Ureter (tissue), 1 donor: ENCODE measurements around the gene WFIKKN2. TPM values are rescaled to one million over a fixed set of nuclear protein-coding genes. Genes with fewer than 3 reads are reported as not detected.
"Not testable (repeated sequence)": the region's sequence is repeated elsewhere in the genome, so short reads cannot be mapped to it uniquely, and the experiment has no call there.

Source experiments
- DNase-seq: peaks from one replicate; pipeline ENCODE4 v3.0.0-alpha.2; 2020; ENCODE audit warnings: low spot score
- total RNA-seq: library from RNA; stranded (reverse); gene quantifications from one replicate; pipeline ENCODE4 v1.2.4, GENCODE V29; 2023
- donor health status: DM: yes; HTN: yes; CAD: no.

The WFIKKN2 gene
- total RNA-seq, 1 donor from 2014 or later = 0.21 TPM

DNA sequence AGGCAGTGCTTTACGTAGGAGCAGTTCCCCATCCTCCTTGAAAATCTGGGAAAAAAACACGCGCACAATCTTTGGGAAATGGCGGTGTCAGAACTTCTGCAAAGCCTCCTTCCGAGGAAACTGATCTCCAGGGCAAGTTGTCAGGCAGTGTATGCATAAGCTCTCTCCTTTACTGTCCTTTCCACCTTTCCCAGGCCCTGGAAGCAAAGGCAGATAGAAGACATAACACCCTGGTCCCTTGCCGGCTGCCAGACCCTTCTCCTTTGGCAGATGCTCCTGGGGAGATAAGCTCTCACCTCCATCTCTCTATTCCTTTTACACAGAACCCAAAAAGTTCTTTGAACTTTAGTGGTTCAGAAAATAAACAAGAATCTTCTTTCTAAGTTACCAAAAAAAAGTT lies 18.4 kb downstream of the WFIKKN2 start:
- DNase-seq = no peak

DNA sequence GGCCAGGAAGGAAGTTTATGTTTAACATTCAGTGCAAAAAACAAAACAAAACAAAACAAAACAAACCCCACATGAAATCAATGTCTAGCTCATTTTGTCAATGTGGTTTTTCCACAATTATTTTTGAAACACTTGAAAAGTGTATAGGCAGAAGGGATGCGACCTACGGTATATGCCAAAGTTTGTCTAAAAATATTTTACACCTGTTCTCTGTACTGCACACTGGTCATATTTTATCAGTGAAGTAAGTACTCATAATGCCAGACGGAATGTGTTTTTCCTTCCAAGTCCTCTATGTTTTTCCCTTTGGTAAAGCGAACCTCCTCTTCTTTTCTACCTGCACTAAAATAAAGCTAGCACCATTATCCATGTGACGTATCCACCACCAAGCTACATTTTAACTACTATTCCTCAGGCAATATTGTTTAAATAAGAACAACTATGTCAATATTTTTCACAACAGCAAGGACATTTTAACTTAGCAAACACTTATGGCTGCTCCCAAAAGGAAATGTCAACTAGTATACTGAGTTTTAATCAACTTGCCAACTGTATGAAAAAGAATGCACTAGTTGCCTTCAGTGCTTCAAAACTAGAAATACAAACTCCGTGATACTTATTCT lies 20.4 kb downstream of the WFIKKN2 start:
- DNase-seq = no peak

DNA sequence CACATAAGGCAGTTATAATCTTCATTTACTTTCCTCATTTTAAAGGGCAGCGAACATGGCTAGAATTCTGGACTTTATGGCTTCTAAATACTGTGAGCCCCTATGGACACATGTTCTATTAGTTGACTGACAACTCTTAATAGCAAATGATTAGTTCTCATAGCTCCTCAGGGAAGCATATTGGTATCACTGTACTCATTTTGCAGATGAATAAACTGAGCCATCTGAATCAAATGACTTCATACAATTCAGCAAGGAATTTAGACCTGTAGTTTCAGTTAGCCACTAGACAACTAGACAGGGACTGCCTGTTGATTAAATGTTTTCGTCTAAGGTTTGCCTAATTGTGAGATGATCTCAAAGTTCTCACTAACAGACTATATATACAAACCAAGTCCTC lies 21.0 kb downstream of the WFIKKN2 start:
- no peak for DNase-seq

DNA sequence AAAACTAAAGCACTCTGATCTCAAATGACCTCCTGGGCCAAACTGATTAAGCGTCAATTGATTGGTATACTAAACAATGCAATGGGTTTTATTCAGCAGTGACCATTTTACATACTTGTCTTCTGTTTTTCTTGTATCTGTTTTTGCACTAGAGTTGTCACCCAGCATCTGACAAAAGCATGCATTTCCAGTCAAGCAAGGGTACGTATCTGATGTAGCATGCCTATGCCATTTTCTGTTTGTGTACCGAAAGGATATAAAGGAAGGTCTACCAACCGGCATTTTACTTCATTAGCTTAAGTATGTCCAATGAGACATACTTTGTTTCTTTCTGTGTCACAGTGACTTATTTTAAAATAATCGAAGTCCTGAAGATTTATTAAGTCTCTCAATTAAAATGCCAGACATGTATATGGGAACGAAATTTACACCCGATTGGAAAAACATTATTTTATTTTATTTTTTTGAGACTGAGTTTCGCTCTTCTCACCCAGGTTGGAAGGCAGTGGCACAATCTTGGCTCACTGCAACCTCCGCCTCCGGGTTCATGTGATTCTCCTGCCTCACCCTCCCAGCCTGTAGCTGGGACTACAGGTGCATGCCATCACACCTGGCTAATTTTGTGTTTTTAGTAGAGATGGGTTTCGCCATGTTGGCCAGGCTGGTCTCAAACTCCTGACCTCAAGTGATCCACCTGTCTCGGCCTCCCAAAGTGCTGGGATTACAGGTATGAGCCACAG lies 23.3 kb downstream of the WFIKKN2 start:
- DNase-seq = no peak

- not testable (repeated sequence) for DNase-seq
Observed at GRCh38 chr17:50859727-50860126, 24.3 kb downstream of the WFIKKN2 start.

DNA sequence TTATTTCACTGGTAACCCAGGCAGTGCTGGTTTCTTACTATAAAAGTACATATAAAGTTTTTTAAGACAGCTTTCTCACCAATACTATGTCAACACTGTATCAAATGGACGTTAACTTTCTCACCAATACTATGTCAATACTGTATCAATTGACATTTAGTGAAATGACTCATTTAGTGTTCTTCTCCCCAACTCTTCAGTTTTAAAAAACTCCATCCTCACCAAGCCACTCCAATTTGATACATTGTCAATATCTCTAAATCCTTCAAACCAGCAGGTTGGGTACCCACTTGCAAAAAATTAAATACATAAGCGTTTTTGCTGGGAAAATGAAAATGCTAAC lies 25.9 kb downstream of the WFIKKN2 start:
- no peak for DNase-seq

DNA sequence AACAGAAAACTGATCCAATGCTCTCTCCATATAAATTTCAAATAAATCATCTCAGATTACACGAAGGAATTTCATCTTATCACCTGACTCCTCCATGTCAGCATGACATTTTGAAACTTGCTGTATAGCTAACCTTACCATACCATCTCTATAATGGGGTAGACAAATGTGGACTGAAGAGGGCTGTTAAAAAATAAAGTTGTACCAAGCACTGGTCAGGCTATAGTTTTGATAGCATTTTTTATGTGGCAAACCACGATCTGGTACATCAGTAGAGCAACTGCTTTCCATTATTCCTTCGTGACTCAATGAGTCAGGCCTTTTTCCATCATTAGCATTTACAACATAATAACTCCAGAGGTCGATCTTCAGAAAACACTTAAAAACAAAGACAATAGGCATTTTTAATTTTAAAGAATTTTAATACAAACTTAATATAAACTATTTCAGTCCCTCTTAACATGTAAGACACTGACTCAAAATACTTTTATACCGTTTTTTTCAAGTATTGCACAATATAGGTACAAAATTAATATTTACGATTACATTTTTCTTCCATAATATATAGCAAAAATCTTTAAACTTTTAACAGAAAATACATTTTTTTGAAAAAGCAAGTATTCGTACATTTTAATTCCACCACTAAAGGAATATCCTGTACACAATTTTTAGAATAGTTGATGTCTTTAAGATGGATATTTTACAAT lies 26.6 kb downstream of the WFIKKN2 start:
- no peak for DNase-seq

GRCh38 chr17:50863221-50863843 lies 27.9 kb downstream of the WFIKKN2 start:
- DNase-seq = no peak

DNA sequence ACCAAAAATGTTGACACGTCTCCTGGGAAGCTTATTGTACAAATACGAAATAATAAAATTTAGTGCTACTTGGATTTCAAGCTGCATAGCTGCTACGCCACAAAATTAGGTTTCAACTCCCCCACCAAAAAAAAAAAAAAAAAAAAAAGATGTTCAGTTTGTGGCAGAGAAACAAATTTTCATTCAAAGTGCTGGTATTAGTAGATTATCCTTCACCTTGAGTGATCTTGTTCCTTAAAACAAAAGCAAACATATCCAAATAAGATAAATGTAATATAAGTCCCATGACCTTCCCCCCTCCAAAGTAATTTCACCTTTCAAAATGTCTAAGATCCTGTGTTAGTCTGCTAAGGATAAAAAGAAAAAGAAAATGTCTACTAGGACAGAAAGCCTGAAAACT lies 28.5 kb downstream of the WFIKKN2 start:
- no peak for DNase-seq

DNA sequence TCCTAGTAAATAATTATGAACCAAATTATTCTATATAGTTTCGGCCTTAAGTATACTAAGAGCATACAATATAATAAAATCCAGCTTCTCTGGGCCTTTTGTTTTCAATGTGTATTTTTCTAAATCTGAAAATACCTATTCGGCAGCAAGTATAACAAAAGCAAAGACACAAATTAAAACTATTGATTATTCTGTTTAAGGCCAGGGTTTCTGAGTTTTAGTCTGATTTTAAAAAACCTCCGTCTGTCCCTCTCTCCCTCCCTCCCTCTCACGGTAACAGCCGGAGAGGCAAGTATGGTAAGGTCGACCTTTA lies 29.3 kb downstream of the WFIKKN2 start:
- DNase-seq = no peak

DNA sequence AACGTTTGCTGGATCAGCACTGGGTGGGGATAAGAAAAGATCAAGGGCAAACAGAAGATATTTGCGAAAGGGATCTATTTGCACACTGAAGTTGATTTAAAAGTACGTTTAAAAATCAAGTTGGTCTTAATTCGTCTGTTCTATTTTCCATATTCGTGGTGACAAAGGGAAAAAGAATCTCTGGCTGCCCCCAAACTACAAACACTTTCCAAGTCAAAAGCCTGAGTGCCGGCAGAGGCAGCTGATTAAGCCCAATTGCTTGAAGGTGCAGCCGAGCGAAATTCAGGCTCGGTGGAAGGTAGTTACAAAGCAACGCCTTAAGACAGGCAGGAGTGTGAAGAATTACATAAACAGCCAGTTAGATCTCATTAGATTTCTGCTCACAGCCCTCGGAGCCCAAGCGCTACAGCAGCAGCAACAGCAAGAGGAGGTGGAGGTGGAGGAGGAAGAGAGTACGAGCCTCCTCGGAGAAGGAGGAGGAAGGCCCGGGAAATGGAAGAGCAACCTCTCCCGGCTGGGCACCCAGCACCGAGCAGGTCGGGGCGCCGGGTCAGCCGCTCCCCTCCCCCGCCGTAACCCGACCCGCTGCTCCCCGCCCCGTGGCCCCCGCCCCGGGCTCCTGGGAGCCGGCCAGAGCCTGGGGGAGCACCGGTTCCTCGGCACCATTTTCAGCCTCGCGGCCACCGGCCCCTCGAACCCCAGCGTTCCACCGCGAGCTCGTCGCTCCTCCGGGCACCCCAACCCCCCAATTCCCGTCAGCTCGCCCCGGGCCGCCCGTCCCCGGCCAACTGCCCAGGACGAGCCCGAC lies 29.9 kb downstream of the WFIKKN2 start:
- DNase-seq = peak; percentile 71

DNA sequence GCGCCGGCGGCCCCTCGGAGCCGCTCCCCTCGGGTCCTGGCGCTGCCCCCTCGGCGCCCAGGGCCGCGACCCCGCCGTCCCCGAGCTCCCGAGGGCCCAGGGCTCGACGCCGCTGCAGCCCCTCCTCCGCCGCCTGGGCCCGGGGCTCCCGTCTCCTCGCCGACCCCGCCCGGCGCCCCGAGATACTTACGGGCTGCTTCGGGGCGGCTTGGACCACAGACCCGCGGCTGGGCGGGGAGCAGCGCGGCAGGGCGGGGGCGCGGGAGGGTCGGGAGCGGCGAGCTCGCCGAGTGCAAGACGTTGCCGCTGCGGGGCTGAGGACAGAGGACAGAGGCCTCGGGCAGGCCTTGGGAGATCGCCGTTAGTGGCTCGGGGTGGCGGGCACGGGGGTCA lies 30.5 kb downstream of the WFIKKN2 start:
- DNase-seq = no peak

- peak; percentile 98 for DNase-seq
Observed at GRCh38 chr17:50866261-50866949, 31.0 kb downstream of the WFIKKN2 start, which contains the start of gene TOB1. TSS of gene TOB1 (minus strand) at chr17:50866354. CDS start at chr17:50864017, 2,337 bp downstream.

DNA sequence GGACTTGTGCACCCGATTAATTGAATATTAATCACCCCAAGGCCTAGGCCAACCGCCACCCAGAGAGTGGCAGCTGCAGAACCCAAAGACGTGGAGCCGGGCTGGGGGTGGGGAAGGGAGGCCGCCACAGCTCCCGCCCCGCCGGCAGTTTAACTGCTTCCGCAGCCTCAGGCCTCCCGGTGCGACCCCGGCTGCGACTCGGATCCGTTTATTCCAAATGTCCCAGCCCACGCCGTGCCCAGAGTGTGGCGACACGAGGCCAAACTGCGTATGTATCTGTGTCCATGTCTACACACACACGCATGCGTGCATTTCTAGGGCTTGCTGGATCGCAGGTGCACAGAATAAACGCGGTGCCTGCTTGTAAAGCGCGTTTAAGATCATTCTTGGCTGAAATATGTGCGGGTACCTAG lies 31.6 kb downstream of the WFIKKN2 start:
- DNase-seq = peak; percentile 79

DNA sequence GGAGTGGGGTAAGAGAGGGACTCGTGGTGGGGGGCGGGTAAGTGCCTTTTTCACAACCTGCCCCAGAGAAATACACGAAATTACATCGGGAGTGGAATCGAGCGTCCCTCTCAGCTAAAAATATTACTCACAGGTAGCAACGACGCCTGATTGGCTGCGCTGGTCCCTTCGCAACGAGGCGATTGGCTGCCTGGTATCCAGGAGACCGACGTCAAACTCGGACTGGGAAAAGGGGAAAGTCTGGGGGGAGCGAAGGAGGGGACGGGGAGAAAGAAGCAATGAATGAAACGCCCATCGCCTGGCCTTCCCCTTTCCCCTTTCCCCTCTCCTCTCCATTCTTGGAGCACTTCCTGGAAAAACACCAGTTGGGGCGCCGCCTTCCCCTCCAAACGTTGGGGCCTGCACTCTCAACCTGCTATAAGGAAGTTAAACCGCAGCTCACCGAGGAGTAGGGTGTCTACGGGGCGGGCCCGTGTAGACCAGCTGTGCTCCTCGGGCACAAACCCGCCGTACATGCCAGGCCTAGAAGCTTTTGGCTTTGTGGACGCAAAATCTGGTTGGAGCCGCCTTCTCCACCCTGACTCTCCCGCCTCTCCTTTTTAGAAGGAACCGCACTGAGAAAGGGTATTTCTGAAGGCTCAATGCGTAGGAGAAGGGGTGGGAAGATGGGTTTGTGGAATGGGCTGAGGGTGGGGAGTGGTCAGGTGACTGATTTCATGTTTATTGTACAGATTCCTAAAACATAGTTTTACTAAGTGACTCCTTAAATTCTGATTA lies 32.2 kb downstream of the WFIKKN2 start:
- DNase-seq = peak; percentile 98

DNA sequence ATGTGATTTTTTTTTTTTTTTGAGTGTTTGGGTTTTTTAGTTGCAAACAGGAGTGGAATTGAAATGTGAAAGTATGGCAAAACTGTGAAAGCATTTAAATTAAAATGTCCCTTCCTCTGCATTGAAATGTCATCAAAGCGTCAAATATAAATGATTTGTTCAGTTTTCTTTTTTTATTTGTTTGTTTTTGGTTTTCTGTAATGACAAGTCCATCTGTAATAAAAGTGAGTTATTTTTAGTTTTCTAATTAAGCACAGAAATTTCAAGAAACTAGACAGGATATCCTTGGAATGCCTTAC lies 32.7 kb downstream of the WFIKKN2 start:
- DNase-seq = no peak

DNA sequence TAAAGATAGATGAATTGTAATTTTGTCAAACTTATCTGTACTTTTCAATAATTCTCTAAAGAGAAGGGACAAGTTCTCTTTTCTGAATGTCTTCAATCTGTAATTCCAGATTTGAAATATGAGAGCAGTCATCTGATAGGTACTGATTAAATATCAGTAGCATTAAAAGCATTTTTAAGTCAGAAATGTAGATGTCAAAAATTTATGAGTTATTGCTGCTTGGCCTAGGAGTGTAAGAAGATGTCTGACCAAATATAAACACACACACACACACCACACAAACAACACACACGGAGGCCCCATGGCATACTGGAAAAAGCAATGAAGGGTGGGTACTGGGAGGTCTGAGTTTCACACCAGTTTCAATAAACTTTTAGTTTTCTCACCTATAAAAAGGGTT lies 33.2 kb downstream of the WFIKKN2 start:
- no peak for DNase-seq

- DNase-seq = no peak
Observed at GRCh38 chr17:50871364-50871763, 36.0 kb downstream of the WFIKKN2 start.

DNA sequence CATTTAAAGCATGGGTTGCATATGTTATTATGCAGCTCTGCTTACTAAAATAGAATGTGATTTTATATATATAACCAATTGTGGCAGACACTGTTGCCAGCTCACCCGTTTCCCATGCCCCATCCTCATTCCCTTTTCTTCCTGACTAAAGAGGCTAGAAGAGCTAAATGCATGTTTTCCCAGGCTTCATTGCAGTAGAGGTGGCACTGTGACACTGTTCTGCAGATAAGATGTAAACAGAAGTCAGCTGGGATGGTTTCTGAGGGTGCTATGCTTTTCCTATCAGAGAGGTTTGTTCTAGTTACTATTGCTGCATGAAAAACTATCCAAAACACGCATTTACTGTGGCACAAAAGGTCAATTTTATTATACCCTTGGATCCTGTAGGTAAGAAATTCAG lies 36.5 kb downstream of the WFIKKN2 start:
- DNase-seq = no peak

- no peak for DNase-seq
Observed at GRCh38 chr17:50872710-50873424, 37.5 kb downstream of the WFIKKN2 start.
